ENCODE measurements around the gene PIM1.
"Not testable (repeated sequence)": the region's sequence is repeated elsewhere in the genome, so short reads cannot be mapped to it uniquely, and the experiment has no call there.

Gene PIM1

DNA sequence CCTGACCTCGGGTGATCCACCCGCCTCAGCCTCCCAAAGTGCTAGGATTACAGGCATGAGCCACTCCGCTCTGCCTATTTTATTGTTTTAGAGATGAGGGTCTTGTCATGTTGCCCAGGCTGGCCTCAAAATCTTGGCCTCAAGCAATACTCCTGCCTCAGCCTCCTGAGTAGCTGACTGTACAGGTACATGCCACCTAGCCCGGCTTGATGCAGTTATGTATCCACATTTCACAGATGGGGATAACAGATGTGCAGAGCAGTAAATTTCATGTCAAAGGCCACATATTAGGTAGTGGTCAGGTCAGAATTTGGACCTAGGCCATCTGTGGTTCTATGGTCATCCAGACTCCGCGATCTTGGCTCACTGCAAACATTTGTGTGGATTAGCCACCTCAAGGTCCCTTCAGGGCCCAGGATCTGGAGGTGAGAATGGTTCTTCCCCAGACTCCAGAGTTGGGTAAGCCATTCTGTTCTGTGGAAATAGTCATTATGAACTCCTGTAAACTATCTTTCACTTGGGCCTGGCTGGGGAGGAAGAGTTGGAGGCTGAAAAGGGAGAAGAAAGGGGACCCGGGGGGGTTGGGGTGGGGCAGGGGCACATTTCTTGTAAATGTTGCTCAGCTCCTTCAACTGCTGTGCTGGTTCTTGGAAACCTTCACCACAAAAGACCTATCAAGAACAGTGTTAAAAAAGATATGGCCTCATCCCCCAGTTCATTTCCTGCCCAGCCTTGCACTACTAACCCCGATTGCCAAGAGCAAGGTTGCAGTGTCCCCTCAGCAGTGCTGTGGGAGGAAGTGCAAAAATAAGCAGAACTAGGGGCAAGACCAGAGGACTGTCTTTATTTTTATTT, 13.0 kb downstream of the PIM1 start:
- H3K27ac ChIP-seq, result no peak overlapping the region
- no peaks in the 10 kb centered on the region for H3K27me3 ChIP-seq (ENCODE audit: insufficient read depth, low read depth, severe bottlenecking)
- no peaks in the 10 kb centered on the region for H3K36me3 ChIP-seq
- TF ChIP-seq, protein P1, sequence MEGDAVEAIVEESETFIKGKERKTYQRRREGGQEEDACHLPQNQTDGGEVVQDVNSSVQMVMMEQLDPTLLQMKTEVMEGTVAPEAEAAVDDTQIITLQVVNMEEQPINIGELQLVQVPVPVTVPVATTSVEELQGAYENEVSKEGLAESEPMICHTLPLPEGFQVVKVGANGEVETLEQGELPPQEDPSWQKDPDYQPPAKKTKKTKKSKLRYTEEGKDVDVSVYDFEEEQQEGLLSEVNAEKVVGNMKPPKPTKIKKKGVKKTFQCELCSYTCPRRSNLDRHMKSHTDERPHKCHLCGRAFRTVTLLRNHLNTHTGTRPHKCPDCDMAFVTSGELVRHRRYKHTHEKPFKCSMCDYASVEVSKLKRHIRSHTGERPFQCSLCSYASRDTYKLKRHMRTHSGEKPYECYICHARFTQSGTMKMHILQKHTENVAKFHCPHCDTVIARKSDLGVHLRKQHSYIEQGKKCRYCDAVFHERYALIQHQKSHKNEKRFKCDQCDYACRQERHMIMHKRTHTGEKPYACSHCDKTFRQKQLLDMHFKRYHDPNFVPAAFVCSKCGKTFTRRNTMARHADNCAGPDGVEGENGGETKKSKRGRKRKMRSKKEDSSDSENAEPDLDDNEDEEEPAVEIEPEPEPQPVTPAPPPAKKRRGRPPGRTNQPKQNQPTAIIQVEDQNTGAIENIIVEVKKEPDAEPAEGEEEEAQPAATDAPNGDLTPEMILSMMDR (IDR thresholded peaks at IDR 0.05; ENCODE audit: low read depth, low read length), result no peak
- H3K4me3 ChIP-seq (ENCODE audit: low read depth, low read length), result no peak overlapping the region
- no peaks in the 10 kb centered on the region for H3K9me3 ChIP-seq (ENCODE audit: severe bottlenecking)
- no peak for DNase-seq

DNA sequence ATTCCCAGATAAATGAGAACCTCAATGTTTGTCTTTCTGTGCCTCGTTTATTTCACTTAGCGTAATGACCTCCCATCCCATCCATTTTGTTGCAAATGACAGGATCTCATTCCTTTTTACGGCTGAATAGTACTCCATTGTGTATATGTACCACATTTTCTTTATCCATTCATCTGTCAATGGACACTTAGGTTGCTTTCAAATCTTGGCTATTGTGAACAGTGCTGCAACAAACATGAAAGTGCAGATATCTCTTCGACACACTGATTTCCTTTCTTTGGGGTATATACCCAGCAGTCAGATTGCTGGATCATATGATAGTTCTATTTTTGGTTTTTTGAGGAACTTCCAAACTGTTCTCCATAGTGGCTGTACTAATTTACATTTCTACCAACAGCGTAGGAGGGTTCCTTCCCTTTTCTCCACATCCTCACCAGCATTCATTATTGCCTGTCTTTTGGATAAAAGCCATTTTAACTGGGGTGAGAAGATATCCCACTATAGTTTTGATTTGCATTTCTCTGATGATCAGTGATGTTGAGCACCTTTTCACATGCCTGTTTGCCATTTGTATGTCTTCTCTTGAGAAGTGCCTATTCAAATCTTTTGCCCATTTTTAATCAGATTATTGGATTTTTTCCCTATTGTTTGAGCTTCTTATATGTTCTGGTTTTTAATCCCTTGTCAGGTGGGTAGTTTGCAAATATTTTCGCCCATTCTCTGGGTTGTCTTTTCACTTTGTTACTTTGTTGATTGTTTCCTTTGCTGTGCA, 16.2 kb downstream of the PIM1 start:
- H3K4me3 ChIP-seq (ENCODE audit: low read depth, low read length); H3K27me3 ChIP-seq (ENCODE audit: insufficient read depth, low read depth, severe bottlenecking); H3K9me3 ChIP-seq (ENCODE audit: severe bottlenecking); H3K36me3 ChIP-seq; DNase-seq; H3K27ac ChIP-seq: not testable (repeated sequence)

DNA sequence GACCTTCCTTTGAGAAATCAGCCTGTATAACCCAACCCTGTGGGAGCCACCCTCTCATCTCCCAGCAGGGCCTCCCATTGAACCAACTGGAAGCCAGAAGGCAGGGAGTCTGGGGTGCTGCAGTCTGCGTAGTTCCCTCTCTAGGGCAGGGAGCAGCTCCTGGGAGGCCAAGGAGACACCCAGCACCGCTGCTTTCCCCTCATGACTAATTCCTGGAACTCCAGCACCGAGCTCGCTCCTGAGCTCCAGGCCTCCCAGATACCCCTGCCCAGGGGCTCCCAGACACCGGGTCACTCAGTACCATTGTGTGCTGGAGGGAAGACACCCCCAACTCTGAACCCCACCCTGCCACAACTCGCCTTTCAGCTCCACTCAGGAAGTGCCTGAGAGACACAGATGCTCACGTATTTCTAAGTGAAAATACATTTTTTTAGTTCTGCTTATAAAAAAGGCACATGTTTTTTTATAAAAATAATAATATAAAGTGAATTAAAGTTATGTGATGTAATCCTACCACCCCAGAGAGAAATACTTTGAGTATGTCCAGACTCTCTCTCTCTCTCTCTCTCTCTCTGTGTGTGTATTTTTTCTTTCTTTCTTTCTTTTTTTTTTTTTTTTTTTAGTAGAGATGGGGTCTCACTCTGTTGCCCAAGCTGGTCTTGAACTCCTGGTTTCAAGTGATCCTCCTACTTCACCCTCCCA, 17.5 kb downstream of the PIM1 start:
- TF ChIP-seq, protein P1 (IDR thresholded peaks at IDR 0.05; ENCODE audit: low read depth, low read length), result no peak
- no peaks in the 10 kb centered on the region for H3K27me3 ChIP-seq (ENCODE audit: insufficient read depth, low read depth, severe bottlenecking)
- H3K9me3 ChIP-seq (ENCODE audit: severe bottlenecking), result no peaks in the 10 kb centered on the region
- H3K4me3 ChIP-seq (ENCODE audit: low read depth, low read length), result no peak overlapping the region
- H3K27ac ChIP-seq, result no peak overlapping the region
- no peak for DNase-seq
- no peaks in the 10 kb centered on the region for H3K36me3 ChIP-seq

DNA sequence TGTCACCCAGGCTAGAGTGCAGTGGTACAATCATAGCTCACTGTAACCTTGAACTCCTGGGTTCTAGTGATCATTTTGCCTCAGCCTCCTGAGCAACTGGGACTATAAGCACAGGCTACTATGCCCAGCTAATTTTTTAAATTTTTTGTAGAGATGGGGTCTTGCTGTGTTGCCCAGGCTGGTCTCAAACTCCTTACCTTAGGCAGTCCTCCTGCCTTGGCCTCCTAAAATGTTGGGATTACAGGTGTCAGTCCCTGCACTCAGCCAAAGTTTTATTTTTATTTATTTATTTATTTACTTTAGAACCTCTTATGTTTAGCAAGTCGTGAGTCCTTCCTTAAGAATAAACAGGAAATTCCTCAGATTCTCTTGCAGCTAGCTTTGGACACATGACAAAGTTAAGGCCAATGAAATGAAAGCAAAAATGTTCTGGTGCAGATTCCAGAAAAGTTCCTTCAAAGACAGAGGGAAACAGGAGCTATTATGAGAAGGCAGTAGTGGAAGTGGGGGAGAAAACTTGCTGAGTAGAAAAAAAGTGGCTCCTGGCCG, 19.1 kb downstream of the PIM1 start:
- Histone ChIP-seq H3K4me3 (ENCODE audit: low read depth, low read length) (no peak overlapping the region), H3K9me3 (ENCODE audit: severe bottlenecking) (no peaks in the 10 kb centered on the region), H3K27ac (no peak overlapping the region), H3K27me3 (ENCODE audit: insufficient read depth, low read depth, severe bottlenecking) (no peaks in the 10 kb centered on the region), H3K36me3 (no peaks in the 10 kb centered on the region)
- DNase-seq, result no peak
- TF ChIP-seq, protein P1 (IDR thresholded peaks at IDR 0.05; ENCODE audit: low read depth, low read length), result no peak

DNA sequence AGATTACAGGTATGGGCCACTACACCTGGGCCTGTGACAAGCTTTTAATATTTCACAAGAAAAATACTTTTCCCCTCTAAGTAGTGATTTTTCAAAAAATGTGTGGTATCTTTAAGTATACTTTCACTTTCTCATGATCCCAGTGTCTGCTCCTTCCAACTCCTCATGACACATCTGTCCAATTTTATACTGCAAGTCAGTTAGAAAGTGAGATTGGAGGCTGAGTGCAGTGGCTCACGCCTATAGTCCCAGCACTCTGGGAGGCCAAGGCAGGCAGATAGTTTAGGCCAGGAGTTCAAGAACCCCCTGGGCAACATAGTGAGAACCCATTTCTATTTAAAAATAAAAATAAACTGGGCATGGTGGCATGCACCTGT, 20.2 kb downstream of the PIM1 start:
- no peak for DNase-seq
- no peaks in the 10 kb centered on the region for H3K9me3 ChIP-seq (ENCODE audit: severe bottlenecking)
- TF ChIP-seq, protein P1 (IDR thresholded peaks at IDR 0.05; ENCODE audit: low read depth, low read length), result no peak
- no peaks in the 10 kb centered on the region for H3K36me3 ChIP-seq
- no peaks in the 10 kb centered on the region for H3K27me3 ChIP-seq (ENCODE audit: insufficient read depth, low read depth, severe bottlenecking)
- no peak overlapping the region for H3K4me3 ChIP-seq (ENCODE audit: low read depth, low read length)
- H3K27ac ChIP-seq, result no peak overlapping the region

DNA sequence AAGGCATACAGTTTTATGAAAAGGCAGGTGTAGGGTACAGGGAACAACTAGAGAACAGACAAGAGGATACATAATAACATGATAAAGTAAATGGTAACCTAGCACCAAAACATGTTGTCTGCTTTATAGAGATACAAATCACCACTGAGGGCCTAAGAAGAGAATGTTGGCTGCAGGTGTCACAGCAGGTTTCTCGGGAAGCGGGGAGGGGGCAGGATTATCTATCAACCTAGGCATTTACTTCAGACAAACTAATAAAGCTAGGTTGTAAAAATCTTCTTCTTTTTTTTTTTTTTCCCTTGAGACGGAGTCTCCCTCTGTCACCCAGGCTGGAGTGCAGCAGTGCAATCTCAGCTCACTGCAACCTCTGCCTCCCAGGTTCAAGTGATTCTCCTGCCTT, 22.7 kb downstream of the PIM1 start:
- Histone ChIP-seq H3K36me3 (no peaks in the 10 kb centered on the region), H3K4me3 (ENCODE audit: low read depth, low read length) (no peak overlapping the region), H3K27ac (no peak overlapping the region), H3K27me3 (ENCODE audit: insufficient read depth, low read depth, severe bottlenecking) (no peaks in the 10 kb centered on the region), H3K9me3 (ENCODE audit: severe bottlenecking) (no peaks in the 10 kb centered on the region)
- TF ChIP-seq, protein P1 (IDR thresholded peaks at IDR 0.05; ENCODE audit: low read depth, low read length), result no peak
- DNase-seq, result no peak

DNA sequence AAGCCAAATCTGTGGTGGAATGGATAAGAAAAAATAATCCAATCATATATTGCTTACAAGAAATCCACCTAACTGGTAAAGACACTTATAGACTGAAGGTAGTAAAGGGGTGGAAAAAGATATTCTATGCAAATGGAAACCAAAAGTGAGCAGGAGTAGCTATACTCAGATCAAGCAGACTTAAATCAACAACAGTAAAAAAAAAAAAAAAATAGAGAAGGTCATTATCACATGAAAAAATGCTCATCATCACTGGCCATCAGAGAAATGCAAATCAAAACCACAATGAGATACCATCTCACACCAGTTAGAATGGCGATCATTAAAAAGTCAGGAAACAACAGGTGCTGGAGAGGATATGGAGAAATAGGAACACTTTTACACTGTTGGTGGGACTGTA, 24.9 kb downstream of the PIM1 start:
- H3K27ac ChIP-seq, result not testable (repeated sequence)

DNA sequence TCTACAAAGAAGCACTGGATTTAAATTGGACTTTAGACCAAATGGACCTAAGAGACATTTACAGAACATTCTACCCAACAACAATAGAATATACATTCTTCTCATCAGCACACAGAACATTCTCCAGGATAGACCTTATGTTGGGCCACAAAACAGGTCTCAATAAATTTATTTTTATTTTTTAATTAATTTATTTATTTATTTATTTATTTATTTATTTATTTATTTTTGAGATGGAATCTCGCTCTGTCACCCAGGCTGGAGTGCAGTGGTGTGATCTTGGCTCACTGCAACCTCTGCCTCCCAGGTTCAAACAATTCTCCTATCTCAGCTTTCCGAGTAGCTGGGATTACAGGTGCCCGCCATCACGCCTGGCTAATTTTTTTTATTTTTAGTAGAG, 26.5 kb downstream of the PIM1 start:
- not testable (repeated sequence) for H3K4me3 ChIP-seq (ENCODE audit: low read depth, low read length); H3K36me3 ChIP-seq; DNase-seq; H3K27me3 ChIP-seq (ENCODE audit: insufficient read depth, low read depth, severe bottlenecking); H3K27ac ChIP-seq; H3K9me3 ChIP-seq (ENCODE audit: severe bottlenecking)

More for the DNA sequence above, 24.9 kb downstream of the PIM1 start:
- not testable (repeated sequence) for DNase-seq; H3K4me3 ChIP-seq (ENCODE audit: low read depth, low read length); H3K9me3 ChIP-seq (ENCODE audit: severe bottlenecking); H3K36me3 ChIP-seq; H3K27me3 ChIP-seq (ENCODE audit: insufficient read depth, low read depth, severe bottlenecking)

All from WERI-Rb-1 (cell line).